ENCODE measurements around the gene ZNF469. TPM values are rescaled to one million over a fixed set of nuclear protein-coding genes. Genes with fewer than 3 reads are reported as not detected.

ZNF469 gene
- polyA plus RNA-seq, 4 donors: under 0.01 to 0.64 (median 0.30) TPM; not detected in 1

- Histone ChIP-seq H3K27me3 (ENCODE audit: control insufficient read depth in 3 of 3, insufficient read depth in 3 of 3, low read length in 3 of 3) (peaks cover 5 to 43% (median 14%) of the 10 kb centered on the region in 3 donors), H3K36me3 (ENCODE audit: control insufficient read depth in 3 of 3, insufficient read depth in 2 of 3, low read depth in 1 of 3, low read length in 3 of 3) (no peaks in the 10 kb centered on the region), H3K4me3 (ENCODE audit: low read depth in 1 of 3, low read length in 3 of 3) (no peak overlapping the region), H3K4me1 (ENCODE audit: control insufficient read depth in 3 of 3, insufficient read depth in 2 of 3, low read depth in 1 of 3, low read length in 2 of 3) (no peaks in the 10 kb centered on the region), H3K27ac (ENCODE audit: low read depth in 1 of 3, low read length in 2 of 3) (no peak overlapping the region), H3K9me3 (ENCODE audit: control insufficient read depth in 2 of 2, insufficient read depth in 1 of 2, low read depth in 1 of 2, low read length in 1 of 2) (no peaks in the 10 kb centered on the region)
- FAIRE-seq (no peak), DNase-seq (no peak)
- 64 to 83% (median 77%) methylated on average over 21 of the region's 21 CpGs for WGBS, 3 donors
Observed at GRCh38 chr16:88381820-88382451, 823 bp upstream of the ZNF469 start.

GRCh38 chr16:88383401-88384221, 852 bp downstream of the ZNF469 start:
- H3K9me3 ChIP-seq (ENCODE audit: control insufficient read depth in 2 of 2, insufficient read depth in 1 of 2, low read depth in 1 of 2, low read length in 1 of 2): no peaks in the 10 kb centered on the region
- 2 to 5% (median 2%) methylated on average over 48 to 94 of the region's 94 CpGs for WGBS, 3 donors
- DNase-seq (peak in 1 of 2 donors; percentile 36), FAIRE-seq (no peak)
- H3K36me3 ChIP-seq (ENCODE audit: control insufficient read depth in 3 of 3, insufficient read depth in 2 of 3, low read depth in 1 of 3, low read length in 3 of 3): no peaks in the 10 kb centered on the region
- H3K4me3 ChIP-seq (ENCODE audit: low read depth in 1 of 3, low read length in 3 of 3): peak overlapping the region in 1 of 3 donors; percentile 36
- H3K27me3 ChIP-seq (ENCODE audit: control insufficient read depth in 3 of 3, insufficient read depth in 3 of 3, low read length in 3 of 3): peaks cover 5 to 52% (median 14%) of the 10 kb centered on the region in 3 donors
- no peak overlapping the region for H3K27ac ChIP-seq (ENCODE audit: low read depth in 1 of 3, low read length in 2 of 3)
- H3K4me1 ChIP-seq (ENCODE audit: control insufficient read depth in 3 of 3, insufficient read depth in 2 of 3, low read depth in 1 of 3, low read length in 2 of 3): no peaks in the 10 kb centered on the region

- Histone ChIP-seq H3K4me1 (ENCODE audit: control insufficient read depth in 3 of 3, insufficient read depth in 2 of 3, low read depth in 1 of 3, low read length in 2 of 3) (no peaks in the 10 kb centered on the region), H3K9me3 (ENCODE audit: control insufficient read depth in 2 of 2, insufficient read depth in 1 of 2, low read depth in 1 of 2, low read length in 1 of 2) (no peaks in the 10 kb centered on the region), H3K27ac (ENCODE audit: low read depth in 1 of 3, low read length in 2 of 3) (no peak overlapping the region), H3K27me3 (ENCODE audit: control insufficient read depth in 3 of 3, insufficient read depth in 3 of 3, low read length in 3 of 3) (peaks cover 5 to 54% (median 14%) of the 10 kb centered on the region in 3 donors), H3K36me3 (ENCODE audit: control insufficient read depth in 3 of 3, insufficient read depth in 2 of 3, low read depth in 1 of 3, low read length in 3 of 3) (no peaks in the 10 kb centered on the region), H3K4me3 (ENCODE audit: low read depth in 1 of 3, low read length in 3 of 3) (no peak overlapping the region)
- DNase-seq (no peak), FAIRE-seq (no peak)
- 36 to 53% (median 45%) methylated on average over 17 to 18 of the region's 18 CpGs for WGBS, 3 donors
Observed at GRCh38 chr16:88384222-88385111, 1.7 kb downstream of the ZNF469 start.

GRCh38 chr16:88385112-88385594, 2.4 kb downstream of the ZNF469 start:
- no peak overlapping the region for H3K27ac ChIP-seq (ENCODE audit: low read depth in 1 of 3, low read length in 2 of 3)
- no peaks in the 10 kb centered on the region for H3K9me3 ChIP-seq (ENCODE audit: control insufficient read depth in 2 of 2, insufficient read depth in 1 of 2, low read depth in 1 of 2, low read length in 1 of 2)
- peaks cover 5 to 52% (median 14%) of the 10 kb centered on the region in 3 donors for H3K27me3 ChIP-seq (ENCODE audit: control insufficient read depth in 3 of 3, insufficient read depth in 3 of 3, low read length in 3 of 3)
- no peaks in the 10 kb centered on the region for H3K4me1 ChIP-seq (ENCODE audit: control insufficient read depth in 3 of 3, insufficient read depth in 2 of 3, low read depth in 1 of 3, low read length in 2 of 3)
- H3K4me3 ChIP-seq (ENCODE audit: low read depth in 1 of 3, low read length in 3 of 3): no peak overlapping the region
- 81 to 85% (median 84%) methylated on average over 5 of the region's 5 CpGs for WGBS, 3 donors
- no peak for FAIRE-seq
- no peak for DNase-seq
- H3K36me3 ChIP-seq (ENCODE audit: control insufficient read depth in 3 of 3, insufficient read depth in 2 of 3, low read depth in 1 of 3, low read length in 3 of 3): no peaks in the 10 kb centered on the region

- no peak overlapping the region for H3K27ac ChIP-seq (ENCODE audit: low read depth in 1 of 3, low read length in 2 of 3)
- H3K4me1 ChIP-seq (ENCODE audit: control insufficient read depth in 3 of 3, insufficient read depth in 2 of 3, low read depth in 1 of 3, low read length in 2 of 3): no peaks in the 10 kb centered on the region
- FAIRE-seq (no peak), DNase-seq (no peak)
- no peak overlapping the region for H3K4me3 ChIP-seq (ENCODE audit: low read depth in 1 of 3, low read length in 3 of 3)
- WGBS, 3 donors: 88 to 89% (median 88%) methylated on average over 28 to 31 of the region's 31 CpGs
- no peaks in the 10 kb centered on the region for H3K36me3 ChIP-seq (ENCODE audit: control insufficient read depth in 3 of 3, insufficient read depth in 2 of 3, low read depth in 1 of 3, low read length in 3 of 3)
- peaks cover 7 to 52% (median 14%) of the 10 kb centered on the region in 3 donors for H3K27me3 ChIP-seq (ENCODE audit: control insufficient read depth in 3 of 3, insufficient read depth in 3 of 3, low read length in 3 of 3)
- no peaks in the 10 kb centered on the region for H3K9me3 ChIP-seq (ENCODE audit: control insufficient read depth in 2 of 2, insufficient read depth in 1 of 2, low read depth in 1 of 2, low read length in 1 of 2)
Observed at GRCh38 chr16:88385831-88386815, 3.4 kb downstream of the ZNF469 start.

- no peak for DNase-seq
- FAIRE-seq: no peak
- H3K4me3 ChIP-seq (ENCODE audit: low read depth in 1 of 3, low read length in 3 of 3): no peak overlapping the region
- no peaks in the 10 kb centered on the region for H3K36me3 ChIP-seq (ENCODE audit: control insufficient read depth in 3 of 3, insufficient read depth in 2 of 3, low read depth in 1 of 3, low read length in 3 of 3)
- no peaks in the 10 kb centered on the region for H3K9me3 ChIP-seq (ENCODE audit: control insufficient read depth in 2 of 2, insufficient read depth in 1 of 2, low read depth in 1 of 2, low read length in 1 of 2)
- H3K27ac ChIP-seq (ENCODE audit: low read depth in 1 of 3, low read length in 2 of 3): no peak overlapping the region
- peaks cover 4 to 41% (median 11%) of the 10 kb centered on the region in 3 donors for H3K27me3 ChIP-seq (ENCODE audit: control insufficient read depth in 3 of 3, insufficient read depth in 3 of 3, low read length in 3 of 3)
- no peaks in the 10 kb centered on the region for H3K4me1 ChIP-seq (ENCODE audit: control insufficient read depth in 3 of 3, insufficient read depth in 2 of 3, low read depth in 1 of 3, low read length in 2 of 3)
- WGBS, 3 donors: 78 to 88% (median 85%) methylated on average over 24 to 29 of the region's 29 CpGs
Observed at GRCh38 chr16:88387180-88387765, 4.5 kb downstream of the ZNF469 start.

- DNase-seq (peak; percentile 45 to 56), FAIRE-seq (no peak)
- WGBS, 3 donors: 24 to 56% (median 36%) methylated on average over 26 to 27 of the region's 27 CpGs
- H3K4me1 ChIP-seq (ENCODE audit: control insufficient read depth in 3 of 3, insufficient read depth in 2 of 3, low read depth in 1 of 3, low read length in 2 of 3): no peaks in the 10 kb centered on the region
- H3K36me3 ChIP-seq (ENCODE audit: control insufficient read depth in 3 of 3, insufficient read depth in 2 of 3, low read depth in 1 of 3, low read length in 3 of 3): no peaks in the 10 kb centered on the region
- peaks cover 2 to 36% (median 5%) of the 10 kb centered on the region in 3 donors for H3K27me3 ChIP-seq (ENCODE audit: control insufficient read depth in 3 of 3, insufficient read depth in 3 of 3, low read length in 3 of 3)
- H3K9me3 ChIP-seq (ENCODE audit: control insufficient read depth in 2 of 2, insufficient read depth in 1 of 2, low read depth in 1 of 2, low read length in 1 of 2): no peaks in the 10 kb centered on the region
- H3K4me3 ChIP-seq (ENCODE audit: low read depth in 1 of 3, low read length in 3 of 3): no peak overlapping the region
- no peak overlapping the region for H3K27ac ChIP-seq (ENCODE audit: low read depth in 1 of 3, low read length in 2 of 3)
Observed at GRCh38 chr16:88387941-88388627, 5.3 kb downstream of the ZNF469 start.
